Astrocyte (in vitro differentiated cells and primary cell): ENCODE results near the gene C6orf141. TPM values are rescaled to one million over a fixed set of nuclear protein-coding genes. Genes with fewer than 3 reads are reported as not detected.
"Not testable (repeated sequence)": the region's sequence is repeated elsewhere in the genome, so short reads cannot be mapped to it uniquely, and the experiment has no call there.

Source experiments
- DNase-seq: peaks from one replicate; pipeline ENCODE4 v3.0.0-alpha.2; 2010; ENCODE audit warnings: low read depth
- FAIRE-seq: peaks from 2 replicates; lab custom pipeline; 2011; peaks lifted over from hg19 to GRCh38; lab: Jason Lieb, UNC
- H2AFZ ChIP-seq: 2 replicates; pipeline ENCODE4 v1.6.0; 2012; ENCODE audit warnings: low read depth, low read length, inconsistent platforms
- H3K27ac ChIP-seq: 2 replicates; pipeline ENCODE4 v1.5.1; 2011; ENCODE audit warnings: low read depth, low read length, inconsistent platforms
- H3K27me3 ChIP-seq: 2 replicates; pipeline ENCODE4 v1.6.0; 2011; ENCODE audit warnings: low read length, inconsistent platforms; ENCODE audit not compliant: insufficient read depth
- H3K36me3 ChIP-seq: 2 replicates; pipeline ENCODE4 v1.5.1; 2011; ENCODE audit warnings: low read length, inconsistent platforms; ENCODE audit not compliant: insufficient read depth
- H3K4me1 ChIP-seq: 2 replicates; pipeline ENCODE4 v1.5.1; 2011; ENCODE audit warnings: low read length, inconsistent platforms; ENCODE audit not compliant: insufficient read depth
- H3K4me2 ChIP-seq: 2 replicates; pipeline ENCODE4 v1.6.0; 2012; ENCODE audit warnings: low read length, inconsistent platforms
- H3K4me3 ChIP-seq: 2 replicates; pipeline ENCODE4 v1.5.1; 2011; ENCODE audit warnings: low read depth, mild to moderate bottlenecking, low read length, inconsistent platforms; ENCODE audit not compliant: insufficient read depth
- H3K79me2 ChIP-seq: 2 replicates; pipeline ENCODE4 v1.6.0; 2012; ENCODE audit warnings: mild to moderate bottlenecking, low read length, inconsistent platforms; ENCODE audit not compliant: insufficient read depth
- H3K9ac ChIP-seq: 2 replicates; pipeline ENCODE4 v1.6.0; 2012; ENCODE audit warnings: mild to moderate bottlenecking, low read length, inconsistent platforms
- H3K9me3 ChIP-seq: 2 replicates; pipeline ENCODE4 v1.5.1; 2012; ENCODE audit warnings: low read depth, mild to moderate bottlenecking, low read length, inconsistent platforms; ENCODE audit not compliant: insufficient read depth
- H4K20me1 ChIP-seq: 2 replicates; pipeline ENCODE4 v1.6.0; 2012; ENCODE audit warnings: low read length, inconsistent platforms; ENCODE audit not compliant: insufficient read depth
- H3K27ac Mint-ChIP-seq: one replicate; pipeline ENCODE4 v1.8.0; 2021; ENCODE audit warnings: mild to moderate bottlenecking, mixed read lengths; ENCODE audit not compliant: unreplicated experiment
- H3K27me3 Mint-ChIP-seq: one replicate; pipeline ENCODE4 v1.8.0; 2021; ENCODE audit warnings: low read depth, mixed read lengths; ENCODE audit not compliant: unreplicated experiment
- H3K36me3 Mint-ChIP-seq: one replicate; pipeline ENCODE4 v1.8.0; 2021; ENCODE audit warnings: low read depth, mixed read lengths; ENCODE audit not compliant: unreplicated experiment
- H3K4me1 Mint-ChIP-seq: one replicate; pipeline ENCODE4 v1.8.0; 2021; ENCODE audit warnings: low read depth, mixed read lengths; ENCODE audit not compliant: unreplicated experiment
- H3K4me3 Mint-ChIP-seq: one replicate; pipeline ENCODE4 v1.8.0; 2021; ENCODE audit warnings: mild to moderate bottlenecking, moderate library complexity, mixed read lengths; ENCODE audit not compliant: unreplicated experiment
- H3K9me3 Mint-ChIP-seq: one replicate; pipeline ENCODE4 v1.8.0; 2021; ENCODE audit warnings: mild to moderate bottlenecking, mixed read lengths; ENCODE audit not compliant: unreplicated experiment
- CTCF ChIP-seq: IDR thresholded peaks from 2 replicates; pipeline ENCODE4 v1.5.1; 2011; ENCODE audit warnings: low read depth, mild to moderate bottlenecking, inconsistent platforms, low read length, moderate library complexity; ENCODE audit not compliant: insufficient read depth
- EZH2 ChIP-seq: IDR thresholded peaks from 2 replicates; pipeline ENCODE4 v1.6.1; 2012; ENCODE audit warnings: mild to moderate bottlenecking, low read length, inconsistent platforms; ENCODE audit not compliant: insufficient read depth
- total RNA-seq: library from RNA; stranded (reverse); gene quantifications from 2 replicates; pipeline ENCODE4 v1.2.1, GENCODE V29; 2021

C6orf141 gene
- total RNA-seq, 1 donor from 2014 or later: 4.6 TPM

DNA sequence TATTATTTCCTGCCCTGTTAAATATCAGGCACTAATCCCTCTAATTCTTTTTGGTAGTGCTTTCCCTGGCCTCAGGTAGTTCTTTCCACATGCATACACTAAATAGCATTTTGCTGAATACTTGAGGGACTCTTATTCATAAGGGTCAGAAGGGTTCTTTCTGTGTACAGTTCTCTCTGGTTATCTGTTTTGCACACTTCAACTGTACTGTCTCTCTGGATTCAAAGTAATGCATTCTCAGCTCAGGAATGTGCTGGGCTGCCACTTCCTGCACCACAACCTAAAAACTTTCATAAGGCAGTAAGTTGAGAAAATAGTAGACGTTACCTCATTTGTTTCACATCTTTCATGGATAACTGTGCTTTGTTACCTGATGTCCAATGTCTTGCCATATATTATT, 32.1 kb downstream of the C6orf141 start:
- no peaks in the 10 kb centered on the region for H3K36me3 Mint-ChIP-seq
- DNase-seq (peak; percentile 55), FAIRE-seq (no peak)
- Histone ChIP-seq H3K27ac (no peak overlapping the region), H3K4me2 (no peak overlapping the region), H3K36me3 (no peaks in the 10 kb centered on the region), H4K20me1 (no peaks in the 10 kb centered on the region), H3K9me3 (no peaks in the 10 kb centered on the region), H3K27me3 (no peaks in the 10 kb centered on the region), H2AFZ (no peak overlapping the region), H3K9ac (no peak overlapping the region), H3K4me3 (no peak overlapping the region), H3K79me2 (no peaks in the 10 kb centered on the region), H3K4me1 (no peaks in the 10 kb centered on the region)
- TF ChIP-seq EZH2 (no peak), CTCF (no peak)
- no peak overlapping the region for H3K4me3 Mint-ChIP-seq
- peak overlapping the region; percentile 77 for H3K27ac Mint-ChIP-seq
- no peaks in the 10 kb centered on the region for H3K9me3 Mint-ChIP-seq
- no peaks in the 10 kb centered on the region for H3K27me3 Mint-ChIP-seq
- peaks cover 7% of the 10 kb centered on the region for H3K4me1 Mint-ChIP-seq

DNA sequence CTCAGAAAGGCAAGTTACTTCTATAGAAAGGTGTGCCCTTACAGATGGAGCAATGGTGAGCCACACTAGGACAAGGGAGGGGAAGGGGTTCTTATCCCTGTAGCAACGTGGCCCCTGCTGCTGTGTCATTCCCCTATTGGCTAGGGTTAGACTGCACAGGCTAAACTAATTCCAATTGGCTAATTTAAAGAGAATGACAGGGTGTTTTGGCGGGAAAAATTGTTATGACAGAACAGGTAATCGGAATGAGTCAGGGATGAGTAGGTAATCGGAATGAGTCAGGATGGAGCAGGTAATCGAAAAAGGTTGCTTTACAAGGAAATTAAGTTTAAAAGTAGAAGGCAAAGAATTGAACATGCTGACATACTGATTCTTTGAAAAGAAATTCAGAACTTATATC, 36.8 kb downstream of the C6orf141 start:
- not testable (repeated sequence) for H3K27ac ChIP-seq, H3K27ac Mint-ChIP-seq, H3K4me1 ChIP-seq, H3K9me3 ChIP-seq, H3K36me3 Mint-ChIP-seq, H4K20me1 ChIP-seq, H3K27me3 ChIP-seq, FAIRE-seq, H3K9me3 Mint-ChIP-seq, H3K27me3 Mint-ChIP-seq, H2AFZ ChIP-seq, H3K4me1 Mint-ChIP-seq, DNase-seq, H3K4me3 ChIP-seq, H3K79me2 ChIP-seq, H3K36me3 ChIP-seq, H3K4me3 Mint-ChIP-seq, H3K9ac ChIP-seq, H3K4me2 ChIP-seq

Other genes starting within 250 kb of the C6orf141 start
- gene MMUT, start 87.4 kb upstream of the C6orf141 start, total RNA-seq: 10.9 and 11.4 TPM in 2 replicates
- gene CENPQ, start 87.3 kb upstream of the C6orf141 start, total RNA-seq: 3.4 and 4.1 TPM in 2 replicates
- gene GLYATL3, start 50.7 kb upstream of the C6orf141 start, total RNA-seq: not detected in 2 replicates
- gene RHAG, start 86.2 kb downstream of the C6orf141 start, total RNA-seq: not detected in 2 replicates
- not detected in 2 replicates for gene CRISP2, start 162.9 kb downstream of the C6orf141 start, total RNA-seq
- gene CRISP3, start 193.7 kb downstream of the C6orf141 start, total RNA-seq: not detected in 2 replicates
- not detected in 2 replicates for gene PGK2, start 236.6 kb downstream of the C6orf141 start, total RNA-seq